ENCODE measurements around the gene HOXD12.

HOXD12 gene

GRCh38 chr2:176079831-176080539, 19.6 kb upstream of the HOXD12 start:
- H3K27ac ChIP-seq: no peak overlapping the region
- peak overlapping the region in 3 of 7 experiments; percentile 1 to 23 (median 22) for H3K4me3 ChIP-seq

- peak overlapping the region in 1 of 7 experiments; percentile 22 for H3K4me3 ChIP-seq
- no peak overlapping the region for H3K27ac ChIP-seq
Measured at GRCh38 chr2:176080540-176081375, 18.8 kb upstream of the HOXD12 start.

GRCh38 chr2:176081376-176081836, 18.2 kb upstream of the HOXD12 start:
- no peak overlapping the region for H3K27ac ChIP-seq
- no peak overlapping the region for H3K4me3 ChIP-seq

DNA sequence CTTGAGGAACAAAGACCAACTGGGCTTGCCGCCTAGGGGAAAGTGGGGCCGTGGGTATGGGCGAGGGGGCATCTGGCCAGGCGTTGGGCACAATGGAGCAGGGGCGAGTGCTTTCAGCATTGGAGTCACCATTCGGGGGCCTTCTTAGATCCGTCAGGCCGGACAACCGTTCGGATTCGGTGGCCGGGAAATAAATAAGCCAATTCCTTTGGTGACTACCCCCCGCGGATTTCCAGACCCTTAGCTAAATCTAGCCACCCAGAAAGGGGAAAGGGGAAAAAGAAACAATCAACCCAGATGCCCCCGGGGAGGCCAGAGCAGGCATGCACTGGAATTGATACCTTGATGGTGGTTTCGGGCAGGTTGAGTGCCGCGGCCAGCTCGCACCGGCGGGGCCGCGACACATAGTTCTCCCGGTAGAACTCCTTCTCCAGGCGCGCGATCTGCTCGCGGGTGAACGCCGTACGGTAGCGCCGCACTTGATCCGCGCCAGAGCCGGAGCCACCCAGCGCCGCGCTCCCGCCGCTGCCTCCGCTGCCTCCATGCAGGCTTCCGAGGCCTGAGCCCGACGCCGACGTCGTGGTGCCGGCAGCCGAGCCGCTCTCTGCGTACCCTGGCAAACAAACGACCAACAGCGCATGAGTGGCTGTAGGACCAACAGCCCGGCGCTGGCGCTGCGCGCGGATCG, 17.6 kb upstream of the HOXD12 start:
- H3K27ac ChIP-seq: no peak overlapping the region
- no peak overlapping the region for H3K4me3 ChIP-seq

GRCh38 chr2:176082525-176082823, 17.1 kb upstream of the HOXD12 start:
- no peak overlapping the region for H3K27ac ChIP-seq
- no peak overlapping the region for H3K4me3 ChIP-seq

GRCh38 chr2:176082824-176083751, 16.5 kb upstream of the HOXD12 start:
- H3K27ac ChIP-seq: no peak overlapping the region

GRCh38 chr2:176083796-176084261, 15.8 kb upstream of the HOXD12 start, which contains the start of gene EVX2:
Gene EVX2, minus strand, starts transcription at chr2:176083962. Its CDS starts 186 bp downstream, at chr2:176083776.
- Histone ChIP-seq H3K27ac (no peak within 1 kb of the TSS), H3K4me3 (no peak within 1 kb of the TSS)

More at GRCh38 chr2:176082824-176083751, 16.5 kb upstream of the HOXD12 start:
- H3K4me3 ChIP-seq: no peak overlapping the region

DNA sequence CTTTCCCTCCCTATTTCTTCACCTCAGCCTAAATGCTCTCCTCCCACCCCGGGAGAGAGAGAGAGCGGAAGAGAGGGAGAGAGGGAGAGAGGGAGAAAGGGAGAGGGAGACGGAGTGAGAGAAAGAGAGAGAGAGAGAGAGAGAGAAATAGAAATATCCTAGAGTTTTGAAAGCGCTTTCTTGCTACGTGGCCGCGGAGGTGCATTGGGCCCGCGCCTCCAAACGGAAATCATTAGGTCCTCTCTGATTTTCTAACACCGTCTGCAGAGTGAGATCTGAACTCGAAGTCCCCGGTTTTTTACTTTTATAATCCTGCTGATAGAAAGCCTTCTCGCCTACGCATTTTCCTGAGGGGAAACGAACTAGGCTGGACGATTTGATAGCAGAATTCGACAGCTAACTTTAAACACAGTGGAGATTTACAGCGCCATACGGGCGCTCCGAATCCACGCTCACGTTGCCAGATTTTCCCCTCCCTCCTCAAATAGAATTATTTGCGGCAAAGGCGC, 14.9 kb upstream of the HOXD12 start:
- no peak overlapping the region for H3K27ac ChIP-seq
- no peak overlapping the region for H3K4me3 ChIP-seq

DNA sequence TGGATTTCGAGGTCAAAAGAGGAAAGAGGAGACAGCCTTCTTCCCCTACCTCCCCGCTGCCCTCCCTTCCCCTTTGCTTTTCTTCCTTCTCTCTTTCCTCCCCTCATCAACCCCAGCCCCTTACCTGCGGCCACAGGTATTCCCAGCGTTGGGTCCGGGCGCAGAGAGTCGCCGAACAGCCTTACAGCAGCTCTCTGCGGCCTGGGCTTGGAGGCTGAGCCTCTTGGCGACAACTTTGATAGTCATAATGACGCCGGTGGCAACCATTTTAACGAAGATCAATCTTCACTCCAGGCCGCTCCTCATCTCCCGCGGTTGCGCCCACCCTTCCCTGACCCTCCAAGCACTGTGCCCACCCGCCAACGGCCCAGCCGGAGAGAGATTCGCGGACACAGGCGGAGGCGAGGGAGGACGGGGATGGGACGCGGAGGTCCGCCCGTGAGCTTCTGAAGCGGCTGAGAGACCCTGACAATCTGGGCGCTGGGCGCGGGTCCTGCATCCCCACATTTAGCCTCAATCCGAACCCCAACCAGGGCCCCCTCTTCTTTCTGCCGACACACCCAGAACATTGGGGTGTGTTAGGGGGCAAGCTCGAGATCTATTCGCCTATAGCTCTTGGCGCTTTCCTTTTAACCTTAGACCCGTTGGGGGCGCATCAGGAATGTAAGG, 14.3 kb upstream of the HOXD12 start:
- H3K4me3 ChIP-seq: no peak overlapping the region
- no peak overlapping the region for H3K27ac ChIP-seq

GRCh38 chr2:176085861-176086771, 13.5 kb upstream of the HOXD12 start:
- Histone ChIP-seq H3K27ac (no peak overlapping the region), H3K4me3 (no peak overlapping the region)

- peak overlapping the region in 3 of 7 experiments; percentile 1 to 17 (median 6) for H3K4me3 ChIP-seq
- H3K27ac ChIP-seq: no peak overlapping the region
Measured at GRCh38 chr2:176087330-176088047, 12.1 kb upstream of the HOXD12 start.

GRCh38 chr2:176088048-176088936, 11.3 kb upstream of the HOXD12 start:
- peak overlapping the region in 4 of 7 experiments; percentile 1 to 17 (median 9) for H3K4me3 ChIP-seq
- H3K27ac ChIP-seq: no peak overlapping the region

DNA sequence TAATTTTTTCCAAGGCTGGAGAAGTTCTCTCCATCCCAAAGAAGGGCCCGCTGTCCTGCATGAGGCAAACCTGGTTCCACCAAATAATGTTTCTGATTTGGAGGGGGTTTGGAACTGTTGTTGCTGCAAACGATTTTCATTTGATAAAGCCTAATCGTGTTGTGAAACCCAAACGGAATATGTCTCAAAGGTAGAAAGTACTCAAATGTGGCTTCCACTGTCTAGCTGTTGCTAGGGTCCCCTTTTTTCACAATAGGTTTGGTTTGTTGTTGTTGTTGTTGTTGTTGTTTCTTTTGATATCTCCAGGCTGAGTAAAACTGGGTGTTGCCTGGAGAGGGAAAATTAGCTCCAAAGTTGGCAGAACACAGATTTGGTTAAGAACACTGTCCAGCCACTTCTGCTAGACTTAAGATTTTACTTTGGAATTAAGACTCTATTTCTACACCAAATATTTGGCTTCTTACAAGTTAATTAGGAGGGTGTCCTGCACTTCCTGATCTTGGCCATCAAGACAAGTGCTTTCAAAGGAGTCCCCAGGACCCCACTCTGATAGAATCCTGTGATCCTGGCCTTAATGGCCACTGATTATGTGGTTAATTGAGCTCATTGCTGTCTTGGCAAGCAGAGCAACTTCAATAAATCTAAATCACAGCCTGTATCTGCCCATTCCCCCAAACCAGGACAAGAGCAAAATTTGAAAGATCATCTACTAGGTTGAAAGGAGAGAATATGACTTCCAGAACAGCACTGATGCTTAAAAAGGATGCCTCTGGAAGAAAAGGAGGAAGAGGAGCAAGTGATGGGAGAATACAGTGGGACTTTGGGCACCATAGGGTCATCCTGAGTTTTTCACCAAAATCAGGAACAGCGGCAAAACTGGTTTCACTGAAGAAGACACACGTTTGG, 10.4 kb upstream of the HOXD12 start:
- H3K27ac ChIP-seq: no peak overlapping the region
- H3K4me3 ChIP-seq: no peak overlapping the region

GRCh38 chr2:176089843-176090395, 9.7 kb upstream of the HOXD12 start:
- no peak overlapping the region for H3K27ac ChIP-seq
- H3K4me3 ChIP-seq: no peak overlapping the region

DNA sequence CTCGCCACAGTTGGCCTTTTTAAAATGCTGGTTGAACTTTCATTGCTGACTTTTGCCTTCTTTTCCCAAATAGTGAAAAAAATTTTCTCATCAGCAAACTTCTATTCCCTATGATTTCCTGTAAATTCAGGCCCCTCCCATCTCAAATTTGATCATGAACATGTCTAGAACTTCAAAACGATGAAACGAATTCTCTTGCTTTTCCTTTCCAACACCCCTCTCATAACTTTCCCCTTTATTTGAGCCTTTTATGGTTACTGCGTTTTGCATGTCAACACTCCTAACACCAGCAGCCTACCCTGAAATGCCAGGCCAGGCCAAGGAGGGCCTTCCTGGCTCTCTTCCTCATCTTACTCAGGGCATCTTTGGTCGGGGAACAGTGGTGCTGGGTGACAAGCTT, 8.7 kb upstream of the HOXD12 start:
- no peak overlapping the region for H3K27ac ChIP-seq
- H3K4me3 ChIP-seq: no peak overlapping the region

All from skin epidermis (tissue), 12 donors.